ENCODE data around the gene BABAM2.

The BABAM2 gene

DNA sequence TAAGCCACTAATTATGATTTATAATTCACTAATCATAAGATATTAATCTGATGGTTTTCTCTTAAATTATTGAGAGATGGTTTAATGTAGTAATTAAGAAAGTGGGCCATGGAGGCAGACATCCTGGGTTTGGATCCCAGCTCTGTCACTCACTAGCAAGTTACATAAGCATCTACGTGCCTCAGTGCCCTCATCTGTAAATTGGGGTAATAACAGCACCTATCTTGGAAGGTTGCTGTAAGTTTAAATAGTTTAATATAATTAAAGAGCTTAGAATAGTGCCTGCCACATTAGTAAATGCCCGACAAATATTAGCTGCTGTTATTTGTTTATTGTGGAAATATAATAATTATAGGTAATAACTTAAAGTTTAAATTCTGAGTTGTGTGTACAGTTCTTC is 30.9 kb downstream of the BABAM2 start:
- Histone ChIP-seq H2AFZ (ENCODE audit: low read depth, low read length, severe bottlenecking) (no peak overlapping the region), H4K20me1 (ENCODE audit: low read depth, low read length) (no peaks in the 10 kb centered on the region), H3K36me3 (ENCODE audit: low read length) (no peaks in the 10 kb centered on the region), H3K4me3 (ENCODE audit: insufficient read depth, low read length, poor library complexity, severe bottlenecking) (no peak overlapping the region), H3K9me2 (replicated peaks; ENCODE audit: insufficient read depth, low read length) (no peaks in the 10 kb centered on the region), H3K79me2 (ENCODE audit: insufficient read depth, low read length) (no peaks in the 10 kb centered on the region), H3K27me3 (ENCODE audit: low read length) (no peaks in the 10 kb centered on the region), H3K9ac (ENCODE audit: low read length) (no peak overlapping the region), H3F3A (ENCODE audit: insufficient read depth) (no peaks in the 10 kb centered on the region), H3K27ac (ENCODE audit: low read depth, low read length) (no peak overlapping the region), H3K9me3 (ENCODE audit: insufficient read depth, low read length) (no peaks in the 10 kb centered on the region), H3K4me2 (ENCODE audit: low read depth, low read length, poor library complexity, severe bottlenecking) (no peak overlapping the region)
- TF ChIP-seq EZH2phosphoT487 (conservative IDR thresholded peaks at IDR 0.05; ENCODE audit: low read length) (no peak), CTCF (IDR thresholded peaks at IDR 0.05; ENCODE audit: insufficient read depth, low read length, poor library complexity, severe bottlenecking) (no peak)

- Histone ChIP-seq H3K27me3 (ENCODE audit: low read length) (no peaks in the 10 kb centered on the region), H3F3A (ENCODE audit: insufficient read depth) (no peaks in the 10 kb centered on the region), H3K9ac (ENCODE audit: low read length) (no peak overlapping the region), H3K36me3 (ENCODE audit: low read length) (no peaks in the 10 kb centered on the region), H3K27ac (ENCODE audit: low read depth, low read length) (no peak overlapping the region), H3K9me3 (ENCODE audit: insufficient read depth, low read length) (no peaks in the 10 kb centered on the region), H3K4me2 (ENCODE audit: low read depth, low read length, poor library complexity, severe bottlenecking) (no peak overlapping the region), H2AFZ (ENCODE audit: low read depth, low read length, severe bottlenecking) (no peak overlapping the region), H3K9me2 (replicated peaks; ENCODE audit: insufficient read depth, low read length) (no peaks in the 10 kb centered on the region), H3K4me3 (ENCODE audit: insufficient read depth, low read length, poor library complexity, severe bottlenecking) (no peak overlapping the region), H3K79me2 (ENCODE audit: insufficient read depth, low read length) (no peaks in the 10 kb centered on the region), H4K20me1 (ENCODE audit: low read depth, low read length) (no peaks in the 10 kb centered on the region)
- no peak for TF ChIP-seq CTCF (IDR thresholded peaks at IDR 0.05; ENCODE audit: insufficient read depth, low read length, poor library complexity, severe bottlenecking)
- TF ChIP-seq EZH2phosphoT487 (conservative IDR thresholded peaks at IDR 0.05; ENCODE audit: low read length): no peak
These were observed 31.5 kb downstream of the BABAM2 start for GRCh38 chr2:27921880-27922547.

- no peaks in the 10 kb centered on the region for H3K79me2 ChIP-seq (ENCODE audit: insufficient read depth, low read length)
- H2AFZ ChIP-seq (ENCODE audit: low read depth, low read length, severe bottlenecking): no peak overlapping the region
- no peaks in the 10 kb centered on the region for H4K20me1 ChIP-seq (ENCODE audit: low read depth, low read length)
- no peak overlapping the region for H3K9ac ChIP-seq (ENCODE audit: low read length)
- TF ChIP-seq CTCF (IDR thresholded peaks at IDR 0.05; ENCODE audit: insufficient read depth, low read length, poor library complexity, severe bottlenecking): no peak
- no peak for TF ChIP-seq EZH2phosphoT487 (conservative IDR thresholded peaks at IDR 0.05; ENCODE audit: low read length)
- H3K4me3 ChIP-seq (ENCODE audit: insufficient read depth, low read length, poor library complexity, severe bottlenecking): no peak overlapping the region
- no peaks in the 10 kb centered on the region for H3F3A ChIP-seq (ENCODE audit: insufficient read depth)
- no peaks in the 10 kb centered on the region for H3K27me3 ChIP-seq (ENCODE audit: low read length)
- no peak overlapping the region for H3K4me2 ChIP-seq (ENCODE audit: low read depth, low read length, poor library complexity, severe bottlenecking)
- no peaks in the 10 kb centered on the region for H3K9me3 ChIP-seq (ENCODE audit: insufficient read depth, low read length)
- H3K36me3 ChIP-seq (ENCODE audit: low read length): no peaks in the 10 kb centered on the region
- no peaks in the 10 kb centered on the region for H3K9me2 ChIP-seq (replicated peaks; ENCODE audit: insufficient read depth, low read length)
- no peak overlapping the region for H3K27ac ChIP-seq (ENCODE audit: low read depth, low read length)
These were observed 32.3 kb downstream of the BABAM2 start for GRCh38 chr2:27922842-27923241.

Data from SU-DHL-6 (cell line).